Adrenal gland (tissue), 12 donors: ENCODE results near the gene GYPC. TPM values are rescaled to one million over a fixed set of nuclear protein-coding genes. Genes with fewer than 3 reads are reported as not detected.

Experiments
- DNase-seq, 7 donors: peaks; one replicate each; pipeline ENCODE4 v3.0.0-alpha.2; 2019 to 2020
- H3K27ac ChIP-seq, 5 donors: fragments of 200-600 bp; sonication (generic) in 4 of 5; 1 replicate in 3 of 5; 2 replicates in 2 of 5; pipeline versions ENCODE4 v1.5.1 to v1.8.0; 2016 to 2020; ENCODE audit warnings: mild to moderate bottlenecking in 1 of 5
- H3K27me3 ChIP-seq: fragments of 200-600 bp; 2 replicates; pipeline ENCODE4 v1.8.0; 2021
- H3K36me3 ChIP-seq, 2 donors: fragments of 200-600 bp; replicated peaks in 1 of 2; 1 replicate in 1 of 2; 2 replicates in 1 of 2; pipeline versions ENCODE4 v1.5.1 to v1.8.0; 2018 to 2022
- H3K4me1 ChIP-seq, 2 donors: fragments of 200-600 bp; replicated peaks in 1 of 2; 1 replicate in 1 of 2; 2 replicates in 1 of 2; pipeline versions ENCODE4 v1.5.1 to v1.8.0; 2018 to 2021
- H3K4me3 ChIP-seq, 4 donors: fragments of 200-600 bp; sonication (generic) in 3 of 4; one replicate each; pipeline ENCODE4 v1.5.1; 2016 to 2018
- H3K9me3 ChIP-seq, 3 donors: fragments of 200-600 bp; sonication (generic) in 1 of 3; replicated peaks in 1 of 3; 1 replicate in 2 of 3; 2 replicates in 1 of 3; pipeline versions ENCODE4 v1.5.1 to v1.8.0; 2016 to 2021
- POLR2A ChIP-seq, 2 donors: fragments of 450-650 bp; IDR thresholded peaks; one replicate each; pipeline ENCODE4 v1.6.1; 2017; ENCODE audit warnings: antibody characterized with exemption in 2 of 2, mild to moderate bottlenecking in 2 of 2, moderate library complexity in 1 of 2
- WGBS, 4 donors: extraction: QIAGEN DNeasy Blood & Tissue Kit in 2 of 4; methylation state at CpG; one replicate each; pipeline versions ENCODE4 v1.1.5 to v1.1.7; 2013 to 2017; 5-methylcytosine and 5-hydroxymethylcytosine counted together
- intact Hi-C, 2 donors: fragments of 100-400 bp; cut with DNase I; formaldehyde crosslinking; loops; one replicate each; pipeline versions ENCODE4 v1.14.1 to v1.15.0; 2022 to 2023
- polyA plus RNA-seq, 3 donors: library from polyadenylated mRNA; stranded (reverse); fragments of 200-250 nt in 2 of 3; fragments of 350-450 nt in 1 of 3; fragmentation: Illumina TruSeq in 1 of 3; extraction: RNeasy Lipid Tissue Mini Kit (QIAGEN cat#74804) in 1 of 3; gene quantifications; one replicate each; pipeline ENCODE4 v1.2.3, GENCODE V29; 2013 to 2014
- total RNA-seq, 9 donors: library from RNA; depleted of rRNA in 4 of 9; stranded (reverse); fragments of >200 nt in 4 of 9; fragments of 120-200 nt in 1 of 9; fragmentation: NEBNext Ultra II Directional in 1 of 9; extraction: Animal tissue kit (Norgen Biotek cat#: 25700) in 1 of 9; gene quantifications; one replicate each; pipeline versions ENCODE4 v1.1.0 to v1.2.4, GENCODE V29; 2013 to 2023
- TF ChIP-seq, protein P1 (sequence below), 6 experiments: fragments of 450-650 bp in 4 of 6; fragments of 200-600 bp in 2 of 6; sonication (generic) in 1 of 6; IDR thresholded peaks; 1 replicate in 5 of 6; 2 replicates in 1 of 6; pipeline versions ENCODE4 v1.5.1 to v1.8.0; 2016 to 2021; ENCODE audit warnings: antibody characterized with exemption in 6 of 6, mild to moderate bottlenecking in 2 of 6, moderate library complexity in 1 of 6
- donor health status: healthy with polysubstance abuse.
- donor health status: Bipolar disorder and iron deficiency.
- donor health status: DM: yes; HTN: yes; CAD: no.
- donor health status: DM: no; HTN: no; CAD: no.
- donor health status: DM: no; HTN: no; CAD: no.
- donor health status: DM: yes; HTN: yes; CAD: no.

Gene GYPC
- total and polyA plus RNA-seq, 12 donors, result 84.3 to 225 (median 127) TPM

DNA sequence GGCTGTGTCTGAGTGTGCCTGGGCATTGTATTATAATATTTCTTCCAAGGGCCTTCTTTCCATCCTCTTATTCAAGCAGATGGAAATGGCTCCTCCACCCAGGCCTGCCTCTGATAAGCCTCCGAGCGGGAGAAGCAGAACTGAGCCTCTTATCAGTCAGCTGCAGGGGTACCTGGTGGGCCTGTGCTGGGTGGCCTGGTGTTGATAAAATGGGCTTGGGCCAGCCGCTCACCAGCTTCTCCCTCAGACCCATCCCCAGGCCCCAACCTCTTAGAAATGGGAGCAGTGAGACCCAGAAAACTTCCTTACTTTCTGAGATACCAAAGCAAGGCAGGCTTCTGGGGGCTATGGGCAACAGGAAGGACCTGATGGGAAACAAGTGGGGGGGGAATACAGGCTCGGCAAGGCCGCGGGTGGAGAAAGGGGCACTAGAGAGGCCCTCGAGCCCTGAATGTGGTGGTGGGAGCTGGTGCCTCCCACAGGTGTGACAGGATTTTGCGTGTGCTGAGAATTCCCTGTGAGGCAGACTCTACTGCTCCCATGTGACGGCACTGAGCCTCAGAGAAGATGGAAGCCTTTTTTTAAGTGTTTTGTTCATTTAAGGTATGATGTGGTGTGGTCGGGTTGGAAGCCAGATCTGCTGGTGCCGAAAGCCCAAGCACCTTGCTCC lies 18.3 kb downstream of the GYPC start:
- DNase-seq, result no peak
- no peak overlapping the region for H3K27ac ChIP-seq
- H3K4me3 ChIP-seq, result no peak overlapping the region
- peaks cover 0 to 12% of the 10 kb centered on the region in 2 donors for H3K4me1 ChIP-seq
- no peaks in the 10 kb centered on the region for H3K27me3 ChIP-seq
- H3K36me3 ChIP-seq, result peaks cover 0 to 7% of the 10 kb centered on the region in 2 donors
- TF ChIP-seq, protein P1, sequence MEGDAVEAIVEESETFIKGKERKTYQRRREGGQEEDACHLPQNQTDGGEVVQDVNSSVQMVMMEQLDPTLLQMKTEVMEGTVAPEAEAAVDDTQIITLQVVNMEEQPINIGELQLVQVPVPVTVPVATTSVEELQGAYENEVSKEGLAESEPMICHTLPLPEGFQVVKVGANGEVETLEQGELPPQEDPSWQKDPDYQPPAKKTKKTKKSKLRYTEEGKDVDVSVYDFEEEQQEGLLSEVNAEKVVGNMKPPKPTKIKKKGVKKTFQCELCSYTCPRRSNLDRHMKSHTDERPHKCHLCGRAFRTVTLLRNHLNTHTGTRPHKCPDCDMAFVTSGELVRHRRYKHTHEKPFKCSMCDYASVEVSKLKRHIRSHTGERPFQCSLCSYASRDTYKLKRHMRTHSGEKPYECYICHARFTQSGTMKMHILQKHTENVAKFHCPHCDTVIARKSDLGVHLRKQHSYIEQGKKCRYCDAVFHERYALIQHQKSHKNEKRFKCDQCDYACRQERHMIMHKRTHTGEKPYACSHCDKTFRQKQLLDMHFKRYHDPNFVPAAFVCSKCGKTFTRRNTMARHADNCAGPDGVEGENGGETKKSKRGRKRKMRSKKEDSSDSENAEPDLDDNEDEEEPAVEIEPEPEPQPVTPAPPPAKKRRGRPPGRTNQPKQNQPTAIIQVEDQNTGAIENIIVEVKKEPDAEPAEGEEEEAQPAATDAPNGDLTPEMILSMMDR (IDR thresholded peaks at IDR 0.05), result no peak
- TF ChIP-seq POLR2A (IDR thresholded peaks at IDR 0.05), result no peak
- WGBS, 4 donors, result 89 to 93% (median 91%) methylated on average over 10 to 11 of the region's 11 CpGs
- H3K9me3 ChIP-seq, result peaks cover 0 to 10% (median 0%) of the 10 kb centered on the region in 3 donors
- intact Hi-C loops, result no loop called here

- Histone ChIP-seq H3K27ac (no peak overlapping the region), H3K36me3 (peaks cover 0 to 7% of the 10 kb centered on the region in 2 donors), H3K4me1 (peaks cover 0 to under 1% of the 10 kb centered on the region in 2 donors), H3K4me3 (no peak overlapping the region), H3K27me3 (no peaks in the 10 kb centered on the region), H3K9me3 (peaks cover 0 to 10% (median 0%) of the 10 kb centered on the region in 3 donors)
- WGBS, 4 donors, result 96 to 99% (median 98%) methylated on average over 5 of the region's 5 CpGs
- TF ChIP-seq POLR2A (IDR thresholded peaks at IDR 0.05), result no peak
- TF ChIP-seq, protein P1 (IDR thresholded peaks at IDR 0.05), result no peak
- intact Hi-C loops, result no loop called here
- no peak for DNase-seq
These were observed 19.7 kb downstream of the GYPC start for GRCh38 chr2:126675637-126676036.

GRCh38 chr2:126676221-126677175 lies 20.5 kb downstream of the GYPC start:
- TF ChIP-seq POLR2A (IDR thresholded peaks at IDR 0.05), result no peak
- TF ChIP-seq, protein P1 (IDR thresholded peaks at IDR 0.05), result no peak
- no peak for DNase-seq
- intact Hi-C loops, result no loop called here
- 82 to 94% (median 87%) methylated on average over 1 of the region's 1 CpG for WGBS, 4 donors
- peaks cover 0 to 7% of the 10 kb centered on the region in 2 donors for H3K36me3 ChIP-seq
- peaks cover 0 to 10% (median 0%) of the 10 kb centered on the region in 3 donors for H3K9me3 ChIP-seq
- no peak overlapping the region for H3K4me3 ChIP-seq
- no peak overlapping the region for H3K27ac ChIP-seq
- H3K4me1 ChIP-seq, result no peaks in the 10 kb centered on the region
- no peaks in the 10 kb centered on the region for H3K27me3 ChIP-seq

DNA sequence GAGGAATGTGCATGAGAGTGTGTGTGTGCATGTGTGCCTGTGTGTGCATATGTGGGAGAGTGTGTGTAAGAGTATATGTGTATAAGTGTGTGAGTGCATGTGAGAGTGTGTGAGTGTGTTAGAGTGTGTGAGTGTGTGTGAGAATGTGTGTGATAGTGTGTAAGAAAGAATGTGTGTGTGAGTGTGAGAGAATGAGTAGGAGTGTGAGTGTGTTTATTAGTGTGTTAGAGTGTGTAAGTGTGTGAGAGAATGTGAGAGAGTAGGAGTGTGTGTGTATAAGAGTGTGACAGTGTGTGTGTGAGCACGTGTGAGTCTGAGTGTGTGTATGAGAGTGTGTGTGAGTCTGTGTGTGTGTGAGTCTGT lies 21.2 kb downstream of the GYPC start:
- DNase-seq, result no peak
- 88 to 97% (median 90%) methylated on average over 1 of the region's 1 CpG for WGBS, 4 donors
- H3K36me3 ChIP-seq, result peaks cover 0 to 7% of the 10 kb centered on the region in 2 donors

More for the DNA sequence above, 21.2 kb downstream of the GYPC start:
- Histone ChIP-seq H3K4me3 (no peak overlapping the region), H3K27ac (no peak overlapping the region), H3K9me3 (peaks cover 0 to 10% (median 0%) of the 10 kb centered on the region in 3 donors), H3K27me3 (no peaks in the 10 kb centered on the region), H3K4me1 (no peaks in the 10 kb centered on the region)
- no peak for TF ChIP-seq POLR2A (IDR thresholded peaks at IDR 0.05)
- TF ChIP-seq, protein P1 (IDR thresholded peaks at IDR 0.05), result no peak
- intact Hi-C loops, result no loop called here
